Right cardiac atrium (tissue), 5 donors: ENCODE measurements around the gene TIMM44. TPM values are rescaled to one million over a fixed set of nuclear protein-coding genes. Genes with fewer than 3 reads are reported as not detected.

ENCODE experiments used
- ATAC-seq, 2 donors: fragments of 200-7000 bp; cut with Tn5 transposase; one replicate each; pipeline versions ENCODE4 v1.8.0 to v1.9.1; 2020; ENCODE audit warnings: moderate library complexity in 2 of 2, mild to moderate bottlenecking in 1 of 2
- DNase-seq, 3 donors: peaks; one replicate each; pipeline ENCODE4 v3.0.0-alpha.2; 2020
- H3K27ac ChIP-seq: one replicate; pipeline ENCODE4 v1.5.1; 2013; ENCODE audit warnings: mild to moderate bottlenecking, low read length, control low read depth, moderate library complexity
- H3K27me3 ChIP-seq: one replicate; pipeline ENCODE4 v1.6.1; 2013; ENCODE audit not compliant: control insufficient read depth, insufficient read depth
- H3K4me1 ChIP-seq: one replicate; pipeline ENCODE4 v1.6.1; 2013; ENCODE audit warnings: low read length; ENCODE audit not compliant: control insufficient read depth, insufficient read depth
- H3K4me3 ChIP-seq: one replicate; pipeline ENCODE4 v1.5.1; 2013; ENCODE audit warnings: low read length, control low read depth
- H3K9me3 ChIP-seq: one replicate; pipeline ENCODE4 v1.6.1; 2013; ENCODE audit warnings: low read length; ENCODE audit not compliant: control insufficient read depth
- WGBS: extraction: QIAGEN DNeasy Blood & Tissue Kit; methylation state at CpG from one replicate; pipeline ENCODE4 v1.1.7; 2013; 5-methylcytosine and 5-hydroxymethylcytosine counted together
- intact Hi-C, 4 donors: fragments of 100-400 bp; cut with DNase I; formaldehyde crosslinking; loops; one replicate each; pipeline versions ENCODE4 v1.11.0 to v1.14.0; 2022 to 2023
- polyA plus RNA-seq: library from polyadenylated mRNA; stranded (reverse); fragments of 200-250 nt; gene quantifications from one replicate; pipeline ENCODE4 v1.2.3, GENCODE V29; 2013
- total RNA-seq, 4 donors: library from RNA; stranded (reverse); fragmentation: NEBNext Ultra II Directional; extraction: Animal tissue kit (Norgen Biotek cat#: 25700); gene quantifications; one replicate each; pipeline ENCODE4 v1.2.1, GENCODE V29; 2021
- donor health status: healthy with polysubstance abuse.
- donor health status: DM: no; HTN: yes; CAD: no.
- donor health status: DM: no; HTN: no; CAD: no.
- donor health status: DM: no; HTN: yes; CAD: no; lungs with severe emphysema.
- donor health status: DM: yes; HTN: yes; CAD: no.

Gene TIMM44
- total and polyA plus RNA-seq, 5 donors = 51.1 to 88.9 (median 64.6) TPM

- 90% methylated on average over 31 of the region's 31 CpGs for WGBS
- Histone ChIP-seq H3K9me3 (no peaks in the 10 kb centered on the region), H3K4me1 (no peaks in the 10 kb centered on the region), H3K27me3 (no peaks in the 10 kb centered on the region), H3K4me3 (no peak overlapping the region), H3K27ac (no peak overlapping the region)
- ATAC-seq = no peak
- intact Hi-C loops = no loop called here
- peak; percentile 13 to 54 (median 48) for DNase-seq
Measured at GRCh38 chr19:7912144-7912696, 31.2 kb downstream of the TIMM44 start.

- H3K4me3 ChIP-seq = no peak overlapping the region
- DNase-seq = peak; percentile 8 to 55 (median 55)
- H3K27ac ChIP-seq = no peak overlapping the region
- intact Hi-C loops = no loop called here
- ATAC-seq = no peak
- H3K27me3 ChIP-seq = no peaks in the 10 kb centered on the region
- H3K4me1 ChIP-seq = no peaks in the 10 kb centered on the region
- no peaks in the 10 kb centered on the region for H3K9me3 ChIP-seq
- 90% methylated on average over 18 of the region's 18 CpGs for WGBS
Measured at GRCh38 chr19:7911508-7912143, 31.8 kb downstream of the TIMM44 start.

- Histone ChIP-seq H3K4me1 (no peaks in the 10 kb centered on the region), H3K4me3 (no peak overlapping the region), H3K27ac (no peak overlapping the region), H3K9me3 (no peaks in the 10 kb centered on the region), H3K27me3 (no peaks in the 10 kb centered on the region)
- intact Hi-C loops = no loop called here
- ATAC-seq = no peak
- peak; percentile 11 to 65 (median 45) for DNase-seq
- 93% methylated on average over 54 of the region's 54 CpGs for WGBS
Measured at GRCh38 chr19:7910321-7911161, 32.9 kb downstream of the TIMM44 start.

- intact Hi-C loops = no loop called here
- WGBS = 90% methylated on average over 21 of the region's 21 CpGs
Measured at GRCh38 chr19:7909471-7910067, 33.9 kb downstream of the TIMM44 start.

GRCh38 chr19:7908742-7909461 lies 34.6 kb downstream of the TIMM44 start:
- WGBS = 86% methylated on average over 19 of the region's 19 CpGs
- intact Hi-C loops = no loop called here
- Histone ChIP-seq H3K4me3 (no peak overlapping the region), H3K27me3 (no peaks in the 10 kb centered on the region), H3K27ac (no peak overlapping the region), H3K4me1 (peaks cover 5% of the 10 kb centered on the region), H3K9me3 (no peaks in the 10 kb centered on the region)
- DNase-seq (peak in 2 of 3 donors; percentile 48 to 70), ATAC-seq (no peak)

More at GRCh38 chr19:7909471-7910067, 33.9 kb downstream of the TIMM44 start:
- Histone ChIP-seq H3K4me3 (no peak overlapping the region), H3K27ac (no peak overlapping the region), H3K27me3 (no peaks in the 10 kb centered on the region), H3K9me3 (no peaks in the 10 kb centered on the region), H3K4me1 (peaks cover 3% of the 10 kb centered on the region)
- ATAC-seq (no peak), DNase-seq (peak in 2 of 3 donors; percentile 32 to 59)

GRCh38 chr19:7908078-7908699 lies 35.3 kb downstream of the TIMM44 start:
- no peak overlapping the region for H3K4me3 ChIP-seq
- DNase-seq = peak in 2 of 3 donors; percentile 54 to 61
- no peak overlapping the region for H3K27ac ChIP-seq
- 70% methylated on average over 14 of the region's 14 CpGs for WGBS
- no peak for ATAC-seq
- intact Hi-C loops = no loop called here
- peaks cover 5% of the 10 kb centered on the region for H3K4me1 ChIP-seq
- H3K9me3 ChIP-seq = no peaks in the 10 kb centered on the region
- no peaks in the 10 kb centered on the region for H3K27me3 ChIP-seq

- DNase-seq (peak in 1 of 3 donors; percentile 41), ATAC-seq (no peak)
- Histone ChIP-seq H3K4me1 (peaks cover 5% of the 10 kb centered on the region), H3K4me3 (no peak overlapping the region), H3K27ac (no peak overlapping the region), H3K9me3 (no peaks in the 10 kb centered on the region), H3K27me3 (no peaks in the 10 kb centered on the region)
- 90% methylated on average over 11 of the region's 11 CpGs for WGBS
- intact Hi-C loops = no loop called here
Measured at GRCh38 chr19:7907544-7907943, 35.9 kb downstream of the TIMM44 start.

GRCh38 chr19:7907122-7907521 lies 36.3 kb downstream of the TIMM44 start:
- no peaks in the 10 kb centered on the region for H3K9me3 ChIP-seq
- ATAC-seq (no peak), DNase-seq (no peak)
- intact Hi-C loops = no loop called here
- no peak overlapping the region for H3K4me3 ChIP-seq
- peaks cover 5% of the 10 kb centered on the region for H3K4me1 ChIP-seq
- no peak overlapping the region for H3K27ac ChIP-seq
- H3K27me3 ChIP-seq = no peaks in the 10 kb centered on the region
- WGBS = 94% methylated on average over 19 of the region's 19 CpGs

GRCh38 chr19:7905859-7906258 lies 37.6 kb downstream of the TIMM44 start:
- Histone ChIP-seq H3K4me3 (no peak overlapping the region), H3K27me3 (no peaks in the 10 kb centered on the region), H3K27ac (no peak overlapping the region), H3K9me3 (no peaks in the 10 kb centered on the region), H3K4me1 (peaks cover 5% of the 10 kb centered on the region)
- WGBS = 88% methylated on average over 10 of the region's 10 CpGs
- DNase-seq = peak in 1 of 3 donors; percentile 55
- no peak for ATAC-seq
- intact Hi-C loops = no loop called here

GRCh38 chr19:7905268-7905667 lies 38.2 kb downstream of the TIMM44 start:
- Histone ChIP-seq H3K27me3 (no peaks in the 10 kb centered on the region), H3K27ac (no peak overlapping the region), H3K4me1 (peaks cover 5% of the 10 kb centered on the region), H3K9me3 (no peaks in the 10 kb centered on the region), H3K4me3 (no peak overlapping the region)
- intact Hi-C loops = no loop called here
- peak in 2 of 3 donors; percentile 55 to 67 for DNase-seq
- WGBS = 68% methylated on average over 10 of the region's 10 CpGs
- ATAC-seq = no peak
